ENCODE measurements around the gene RPGRIP1L.

RPGRIP1L gene

GRCh38 chr16:53559270-53559951 is 144.2 kb downstream of the RPGRIP1L start:
- Histone ChIP-seq H3K4me3 (ENCODE audit: low read depth, low read length) (no peak overlapping the region), H3K4me2 (ENCODE audit: low read length) (no peak overlapping the region), H3K36me3 (ENCODE audit: control insufficient read depth, insufficient read depth, low read length) (no peaks in the 10 kb centered on the region), H3K9me3 (ENCODE audit: control insufficient read depth, low read length) (no peaks in the 10 kb centered on the region), H2AFZ (no peak overlapping the region), H3K27ac (no peak overlapping the region), H3K9ac (no peak overlapping the region), H3K79me2 (no peaks in the 10 kb centered on the region), H3K27me3 (ENCODE audit: control insufficient read depth, insufficient read depth, low read length) (no peaks in the 10 kb centered on the region), H3K4me1 (no peaks in the 10 kb centered on the region)
- TF ChIP-seq, protein P1, sequence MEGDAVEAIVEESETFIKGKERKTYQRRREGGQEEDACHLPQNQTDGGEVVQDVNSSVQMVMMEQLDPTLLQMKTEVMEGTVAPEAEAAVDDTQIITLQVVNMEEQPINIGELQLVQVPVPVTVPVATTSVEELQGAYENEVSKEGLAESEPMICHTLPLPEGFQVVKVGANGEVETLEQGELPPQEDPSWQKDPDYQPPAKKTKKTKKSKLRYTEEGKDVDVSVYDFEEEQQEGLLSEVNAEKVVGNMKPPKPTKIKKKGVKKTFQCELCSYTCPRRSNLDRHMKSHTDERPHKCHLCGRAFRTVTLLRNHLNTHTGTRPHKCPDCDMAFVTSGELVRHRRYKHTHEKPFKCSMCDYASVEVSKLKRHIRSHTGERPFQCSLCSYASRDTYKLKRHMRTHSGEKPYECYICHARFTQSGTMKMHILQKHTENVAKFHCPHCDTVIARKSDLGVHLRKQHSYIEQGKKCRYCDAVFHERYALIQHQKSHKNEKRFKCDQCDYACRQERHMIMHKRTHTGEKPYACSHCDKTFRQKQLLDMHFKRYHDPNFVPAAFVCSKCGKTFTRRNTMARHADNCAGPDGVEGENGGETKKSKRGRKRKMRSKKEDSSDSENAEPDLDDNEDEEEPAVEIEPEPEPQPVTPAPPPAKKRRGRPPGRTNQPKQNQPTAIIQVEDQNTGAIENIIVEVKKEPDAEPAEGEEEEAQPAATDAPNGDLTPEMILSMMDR (IDR thresholded peaks at IDR 0.05), result no peak

DNA sequence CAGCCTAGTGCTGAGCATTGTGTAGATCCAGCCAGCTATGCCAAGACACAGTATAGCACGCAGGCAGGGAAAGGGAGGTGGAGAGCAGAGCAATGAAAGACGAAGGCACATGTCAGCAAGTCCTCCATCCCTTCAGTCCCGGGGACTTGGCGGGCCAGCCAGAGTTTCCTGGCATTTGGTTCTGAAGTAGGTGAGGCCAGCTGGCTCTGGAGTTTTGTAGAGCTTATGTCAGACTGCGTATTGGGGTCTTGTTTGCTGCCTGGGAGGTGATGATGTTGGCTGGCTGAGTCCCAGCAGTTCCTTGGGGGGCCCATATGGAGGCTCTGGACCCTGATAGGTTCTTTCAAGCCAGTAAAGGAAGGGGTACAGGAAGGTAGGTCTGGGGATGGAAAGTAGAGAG is 144.9 kb downstream of the RPGRIP1L start:
- TF ChIP-seq, protein P1 (IDR thresholded peaks at IDR 0.05), result no peak
- Histone ChIP-seq H3K4me3 (ENCODE audit: low read depth, low read length) (no peak overlapping the region), H3K4me2 (ENCODE audit: low read length) (no peak overlapping the region), H3K9me3 (ENCODE audit: control insufficient read depth, low read length) (no peaks in the 10 kb centered on the region), H3K36me3 (ENCODE audit: control insufficient read depth, insufficient read depth, low read length) (no peaks in the 10 kb centered on the region), H3K4me1 (no peaks in the 10 kb centered on the region), H3K9ac (no peak overlapping the region), H2AFZ (no peak overlapping the region), H3K27me3 (ENCODE audit: control insufficient read depth, insufficient read depth, low read length) (no peaks in the 10 kb centered on the region), H3K27ac (no peak overlapping the region), H3K79me2 (no peaks in the 10 kb centered on the region)

DNA sequence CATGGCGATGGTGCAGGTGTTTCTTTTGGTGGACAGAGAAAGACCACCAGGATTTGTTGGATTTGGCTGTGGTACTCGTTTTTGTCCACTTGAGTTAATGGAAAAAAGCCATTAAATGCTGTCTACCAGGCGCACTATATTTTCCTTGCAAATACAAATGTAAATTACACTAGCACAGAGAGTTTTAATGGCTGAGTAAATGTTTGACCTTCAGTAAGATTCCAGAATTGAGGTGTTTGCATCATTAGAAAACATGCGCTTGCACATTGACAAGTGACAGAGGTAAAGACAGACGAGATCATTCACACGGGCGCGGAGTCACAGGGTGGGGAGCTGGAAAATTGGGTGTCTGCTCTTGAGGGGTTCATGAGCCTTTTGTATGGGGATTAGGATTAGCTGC is 147.1 kb downstream of the RPGRIP1L start:
- Histone ChIP-seq H3K9me3 (ENCODE audit: control insufficient read depth, low read length) (no peaks in the 10 kb centered on the region), H3K27ac (no peak overlapping the region), H3K4me1 (no peaks in the 10 kb centered on the region), H3K79me2 (no peaks in the 10 kb centered on the region), H3K36me3 (ENCODE audit: control insufficient read depth, insufficient read depth, low read length) (no peaks in the 10 kb centered on the region), H3K27me3 (ENCODE audit: control insufficient read depth, insufficient read depth, low read length) (no peaks in the 10 kb centered on the region), H2AFZ (no peak overlapping the region), H3K9ac (no peak overlapping the region), H3K4me2 (ENCODE audit: low read length) (no peak overlapping the region), H3K4me3 (ENCODE audit: low read depth, low read length) (no peak overlapping the region)
- TF ChIP-seq, protein P1 (IDR thresholded peaks at IDR 0.05), result no peak

DNA sequence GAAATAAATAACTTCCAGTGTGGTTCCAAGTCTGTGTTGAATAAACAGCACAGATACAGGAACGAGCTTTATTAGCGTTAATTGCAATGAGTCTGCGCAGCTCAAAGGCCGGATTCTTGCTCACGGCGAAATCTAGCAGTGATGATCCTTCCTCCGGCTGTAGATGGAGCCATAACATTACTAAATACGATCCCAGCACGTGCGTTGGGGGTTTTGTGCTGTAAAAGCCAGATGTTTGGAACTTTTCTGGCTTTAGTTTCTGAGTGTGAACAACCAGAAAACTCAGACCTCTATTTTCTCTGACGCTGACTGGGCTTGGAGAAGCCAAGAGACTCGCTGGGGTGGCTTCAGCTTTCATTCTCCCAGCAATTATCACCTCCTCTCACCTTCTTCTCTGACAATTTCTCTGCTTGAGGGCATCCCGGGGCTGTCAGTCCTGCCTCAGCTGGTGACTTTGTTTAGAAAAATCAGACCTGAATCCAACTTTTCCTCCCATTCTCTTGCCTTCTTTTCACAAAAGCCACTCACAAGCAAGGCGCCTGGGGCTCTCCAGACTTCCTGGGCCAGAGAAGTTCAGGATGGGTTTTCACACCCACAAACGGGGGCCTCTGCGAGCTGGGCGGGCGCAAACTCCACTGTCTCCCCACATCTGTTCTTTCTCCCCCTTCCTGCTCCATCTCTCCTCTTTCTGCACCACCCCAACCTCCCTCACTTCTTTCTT is 153.5 kb downstream of the RPGRIP1L start:
- Histone ChIP-seq H2AFZ (peak overlapping the region; percentile 31), H3K9ac (no peak overlapping the region), H3K9me3 (ENCODE audit: control insufficient read depth, low read length) (no peaks in the 10 kb centered on the region), H3K27me3 (ENCODE audit: control insufficient read depth, insufficient read depth, low read length) (no peaks in the 10 kb centered on the region), H3K4me3 (ENCODE audit: low read depth, low read length) (no peak overlapping the region), H3K27ac (no peak overlapping the region), H3K4me2 (ENCODE audit: low read length) (peak overlapping the region; percentile 33), H3K4me1 (no peaks in the 10 kb centered on the region), H3K36me3 (ENCODE audit: control insufficient read depth, insufficient read depth, low read length) (no peaks in the 10 kb centered on the region), H3K79me2 (no peaks in the 10 kb centered on the region)
- TF ChIP-seq, protein P1 (IDR thresholded peaks at IDR 0.05), result peak; percentile 32
